Activated CD4-positive, alpha-beta T cell treated with anti-CD3 and anti-CD28 coated beads for 36 hours (primary cell): ENCODE data around the gene SET. TPM values are rescaled to one million over a fixed set of nuclear protein-coding genes. Genes with fewer than 3 reads are reported as not detected.
A peak's percentile ranks its signal among the peaks of the same experiment; 100 is the strongest.
"Not testable (repeated sequence)": the region's sequence is repeated elsewhere in the genome, so short reads cannot be mapped to it uniquely, and the experiment has no call there.

Experiments used
- ATAC-seq: fragments of 200-7000 bp; cut with Tn5 transposase; one replicate; pipeline ENCODE4 v1.10.0; 2021; ENCODE audit warnings: mild to moderate bottlenecking, moderate library complexity
- CTCF ChIA-PET: fragments of 350-600 bp; sonication (Branson Sonifier 250); formaldehyde crosslinking; loops from one replicate; lab custom pipeline; 2021; ENCODE audit warnings: antibody characterized with exemption; lab: Charles Lee
- POLR2A ChIA-PET: fragments of 350-600 bp; sonication (Branson Sonifier 250); formaldehyde crosslinking; loops from one replicate; lab custom pipeline; 2021; ENCODE audit warnings: antibody characterized with exemption, inconsistent platforms; lab: Charles Lee
- DNase-seq: peaks from one replicate; pipeline ENCODE4 v3.0.0-alpha.2; 2020
- H3K27ac Mint-ChIP-seq: one replicate; pipeline ENCODE4 v1.8.0; 2021; ENCODE audit warnings: mixed read lengths
- H3K27me3 Mint-ChIP-seq: one replicate; pipeline ENCODE4 v1.8.0; 2021; ENCODE audit warnings: mixed read lengths
- H3K36me3 Mint-ChIP-seq: one replicate; pipeline ENCODE4 v1.8.0; 2021; ENCODE audit warnings: low read depth, mixed read lengths
- H3K4me1 Mint-ChIP-seq: one replicate; pipeline ENCODE4 v1.8.0; 2021; ENCODE audit warnings: mixed read lengths
- H3K4me3 Mint-ChIP-seq: one replicate; pipeline ENCODE4 v1.8.0; 2021; ENCODE audit warnings: mild to moderate bottlenecking, moderate library complexity, mixed read lengths
- H3K9me3 Mint-ChIP-seq: one replicate; pipeline ENCODE4 v1.8.0; 2021; ENCODE audit warnings: low read depth, mixed read lengths
- intact Hi-C, 2 experiments: fragments of 100-400 bp; cut with DNase I in 1 of 2; cut with micrococcal nuclease in 1 of 2; formaldehyde crosslinking; loops; one replicate each; pipeline versions ENCODE4 v1.14.2 to v1.15.1; 2022 to 2024; cut with DNase I, micrococcal nuclease
- total RNA-seq, 2 experiments: library from RNA; stranded (reverse); gene quantifications; one replicate each; pipeline ENCODE4 v1.2.3, GENCODE V29; 2021

The SET gene
- total RNA-seq, 2 experiments from 2014 or later, result 673 to 682 TPM

GRCh38 chr9:128685636-128686489, 3.2 kb upstream of the SET start:
- ChIA-PET CTCF (interaction anchor here (0.8 kb wide), 1 partner anchor 38 kb away, joined by 3 read pairs; the partner anchor contains the start of gene ZDHHC12), POLR2A (interaction anchor here (0.7 to 1.0 kb wide), 3 partner anchors 11 to 133 kb away, joined by 3 to 4 read pairs (median 4); partner anchors contain the start of gene SPTAN1)
- H3K27me3 Mint-ChIP-seq, result no peaks in the 10 kb centered on the region
- H3K27ac Mint-ChIP-seq, result peak overlapping the region; percentile 96
- peaks cover 18% of the 10 kb centered on the region for H3K36me3 Mint-ChIP-seq
- peak; percentile 17 for ATAC-seq
- H3K4me3 Mint-ChIP-seq, result peak overlapping the region; percentile 95
- H3K4me1 Mint-ChIP-seq, result peaks cover 46% of the 10 kb centered on the region
- intact Hi-C loops, result loop anchor here (2.0 to 5.0 kb wide), 5 partner anchors 29 to 899 kb away; partner anchors contain the start of genes CDK9 (in 1 of the 2), DOLK (in 1 of the 2), DYNC2I2 (in 1 of the 2) and ENDOG (in 1 of the 2)
- DNase-seq, result peak; percentile 71
- H3K9me3 Mint-ChIP-seq, result no peaks in the 10 kb centered on the region

- Mint-ChIP-seq H3K4me1 (peaks cover 58% of the 10 kb centered on the region), H3K27me3 (no peaks in the 10 kb centered on the region), H3K4me3 (peak overlapping the region; percentile 10), H3K27ac (peak overlapping the region; percentile 67), H3K36me3 (peaks cover 31% of the 10 kb centered on the region), H3K9me3 (no peaks in the 10 kb centered on the region)
- POLR2A ChIA-PET, result interaction anchor here (2.1 kb wide), 1 partner anchor 16 kb away, joined by 4 read pairs; no protein-coding TSS in a partner anchor
- CTCF ChIA-PET, result interaction anchor here (1.2 kb wide), 1 partner anchor 10 kb away, joined by 3 read pairs; no protein-coding TSS in a partner anchor
- ATAC-seq (no peak), DNase-seq (no peak)
- intact Hi-C loops, result loop anchor here (5.0 kb wide), 3 partner anchors 130 to 900 kb away; partner anchors contain the start of genes CDK9 (in 1 of the 2), DOLK (in 1 of the 2), ENDOG (in 1 of the 2) and NUP188 (in 1 of the 2)
Observed at GRCh38 chr9:128687453-128687852, 1.6 kb upstream of the SET start.

GRCh38 chr9:128689293-128689774, 312 bp downstream of the SET start:
- CTCF ChIA-PET, result interaction anchor here (1.6 kb wide), 1 partner anchor 13 kb away, joined by 3 read pairs; the partner anchor contains the start of gene PKN3
- H3K4me3 Mint-ChIP-seq, result peak overlapping the region; percentile 38

GRCh38 chr9:128689820-128690683, 1.0 kb downstream of the SET start:
- Mint-ChIP-seq H3K27ac (peak overlapping the region; percentile 100), H3K9me3 (no peaks in the 10 kb centered on the region), H3K36me3 (peaks cover 46% of the 10 kb centered on the region), H3K4me1 (peaks cover 56% of the 10 kb centered on the region), H3K4me3 (peak overlapping the region; percentile 99), H3K27me3 (no peaks in the 10 kb centered on the region)
- ChIA-PET CTCF (interaction anchor here (1.0 to 4.4 kb wide), 2 partner anchors 12 to 13 kb away, joined by 3 to 24 read pairs; partner anchors contain the start of gene PKN3), POLR2A (interaction anchor here (0.6 to 1.3 kb wide), 2 partner anchors 137 to 212 kb away, joined by 3 to 6 read pairs; partner anchors contain the start of gene SPTAN1)
- DNase-seq (peak; percentile 71), ATAC-seq (no peak)
- intact Hi-C loops, result loop anchor here (1.0 to 5.0 kb wide), 21 partner anchors 12 to 903 kb away; partner anchors contain the start of genes DOLK (in 2 of the 2), ENDOG (in 2 of the 2), NUP188 (in 2 of the 2) and ZDHHC12 (in 2 of the 2)

More at GRCh38 chr9:128689293-128689774, 312 bp downstream of the SET start:
- Mint-ChIP-seq H3K4me1 (peaks cover 63% of the 10 kb centered on the region), H3K27ac (no peak overlapping the region), H3K9me3 (no peaks in the 10 kb centered on the region), H3K36me3 (peaks cover 40% of the 10 kb centered on the region), H3K27me3 (no peaks in the 10 kb centered on the region)
- intact Hi-C loops, result loop anchor here (1.0 to 5.0 kb wide), 21 partner anchors 13 to 902 kb away; partner anchors contain the start of genes DOLK (in 2 of the 2), ENDOG (in 2 of the 2), NUP188 (in 2 of the 2) and ZDHHC12 (in 2 of the 2)
- DNase-seq, result no peak
- POLR2A ChIA-PET, result interaction anchor here (0.6 to 2.1 kb wide), 4 partner anchors 8 to 232 kb away, joined by 3 to 4 read pairs (median 4); partner anchors contain the start of gene SPTAN1
- ATAC-seq, result no peak

GRCh38 chr9:128690684-128691034, 1.6 kb downstream of the SET start:
- Mint-ChIP-seq H3K27ac (peak overlapping the region; percentile 100), H3K4me3 (peak overlapping the region; percentile 99), H3K27me3 (no peaks in the 10 kb centered on the region), H3K4me1 (peaks cover 50% of the 10 kb centered on the region), H3K9me3 (no peaks in the 10 kb centered on the region), H3K36me3 (peaks cover 49% of the 10 kb centered on the region)
- no peak for ATAC-seq
- POLR2A ChIA-PET, result interaction anchor here (1.3 kb wide), 1 partner anchor 138 kb away, joined by 3 read pairs; the partner anchor contains the start of gene SPTAN1
- DNase-seq, result no peak
- intact Hi-C loops, result no loop called here
- CTCF ChIA-PET, result interaction anchor here (1.0 to 4.4 kb wide), 3 partner anchors 10 to 13 kb away, joined by 3 to 24 read pairs (median 4); partner anchors contain the start of gene PKN3

- CTCF ChIA-PET, result interaction anchor here (0.6 to 4.4 kb wide), 5 partner anchors 8 to 102 kb away, joined by 3 to 24 read pairs (median 3); partner anchors contain the start of gene PKN3
- H3K27me3 Mint-ChIP-seq, intact Hi-C loops, H3K9me3 Mint-ChIP-seq, H3K4me3 Mint-ChIP-seq, ATAC-seq, DNase-seq: not testable (repeated sequence)
- peak overlapping the region; percentile 18 for H3K27ac Mint-ChIP-seq
- peaks cover 22% of the 10 kb centered on the region for H3K4me1 Mint-ChIP-seq
- POLR2A ChIA-PET, result interaction anchor here (0.6 to 1.2 kb wide), 2 partner anchors 12 to 31 kb away, joined by 3 to 5 read pairs; partner anchors contain the start of gene ZDHHC12
- H3K36me3 Mint-ChIP-seq, result peaks cover 63% of the 10 kb centered on the region
Observed at GRCh38 chr9:128693738-128694137, 4.7 kb downstream of the SET start.

GRCh38 chr9:128694344-128694743, 5.3 kb downstream of the SET start:
- no peak for DNase-seq
- H3K4me3 Mint-ChIP-seq, result no peak overlapping the region
- no peak for ATAC-seq
- POLR2A ChIA-PET, result no interaction called here
- no peaks in the 10 kb centered on the region for H3K27me3 Mint-ChIP-seq
- intact Hi-C loops, result no loop called here
- H3K27ac Mint-ChIP-seq, result peak overlapping the region; percentile 42
- CTCF ChIA-PET, result interaction anchor here (0.6 to 4.4 kb wide), 2 partner anchors 8 to 101 kb away, joined by 3 to 24 read pairs; partner anchors contain the start of gene PKN3
- peaks cover 63% of the 10 kb centered on the region for H3K36me3 Mint-ChIP-seq
- no peaks in the 10 kb centered on the region for H3K9me3 Mint-ChIP-seq
- peaks cover 22% of the 10 kb centered on the region for H3K4me1 Mint-ChIP-seq

GRCh38 chr9:128696923-128697707, 8.1 kb downstream of the SET start:
- Mint-ChIP-seq H3K27ac (no peak overlapping the region), H3K27me3 (no peaks in the 10 kb centered on the region), H3K36me3 (peaks cover 46% of the 10 kb centered on the region), H3K4me3 (no peak overlapping the region), H3K9me3 (no peaks in the 10 kb centered on the region), H3K4me1 (peaks cover 17% of the 10 kb centered on the region)
- POLR2A ChIA-PET, result interaction anchor here (0.5 to 1.8 kb wide), 6 partner anchors 8 to 237 kb away, joined by 3 to 7 read pairs (median 4); partner anchors contain the start of gene SET
- CTCF ChIA-PET, result interaction anchor here (0.6 to 1.4 kb wide), 4 partner anchors 10 to 121 kb away, joined by 3 to 6 read pairs (median 3); partner anchors contain the start of gene ENDOG
- no peak for DNase-seq
- no peak for ATAC-seq
- intact Hi-C loops, result no loop called here

- not testable (repeated sequence) for H3K4me1 Mint-ChIP-seq
Observed at GRCh38 chr9:128699096-128699795, 10.2 kb downstream of the SET start.

More at GRCh38 chr9:128699096-128699795, 10.2 kb downstream of the SET start:
- H3K9me3 Mint-ChIP-seq, intact Hi-C loops, H3K27ac Mint-ChIP-seq, H3K4me3 Mint-ChIP-seq, H3K27me3 Mint-ChIP-seq, DNase-seq, ATAC-seq: not testable (repeated sequence)
- ChIA-PET POLR2A (interaction anchor here (0.8 to 1.3 kb wide), 2 partner anchors 25 to 45 kb away, joined by 3 read pairs; partner anchors contain the start of gene ZDHHC12), CTCF (interaction anchor here (0.6 to 1.5 kb wide), 2 partner anchors 119 to 403 kb away, joined by 3 to 7 read pairs; partner anchors contain the start of gene ENDOG)
- peaks cover 29% of the 10 kb centered on the region for H3K36me3 Mint-ChIP-seq
